Nephron progenitor cell (in vitro differentiated cells): ENCODE measurements around the gene DNAJC28.

Source experiments
- DNase-seq: peaks from one replicate; pipeline ENCODE4 v3.0.0; 2021
- H3K27ac Mint-ChIP-seq: 2 replicates; pipeline ENCODE4 v1.8.0; 2021; ENCODE audit warnings: mild to moderate bottlenecking, moderate library complexity, mixed read lengths
- H3K27me3 Mint-ChIP-seq: 2 replicates; pipeline ENCODE4 v1.8.0; 2021; ENCODE audit warnings: mild to moderate bottlenecking, low read depth, mixed read lengths; ENCODE audit not compliant: poor library complexity
- H3K36me3 Mint-ChIP-seq: 2 replicates; pipeline ENCODE4 v1.8.0; 2021; ENCODE audit warnings: low read depth, mixed read lengths
- H3K4me1 Mint-ChIP-seq: 2 replicates; pipeline ENCODE4 v1.8.0; 2021; ENCODE audit warnings: mixed read lengths
- H3K4me3 Mint-ChIP-seq: 2 replicates; pipeline ENCODE4 v1.8.0; 2021; ENCODE audit warnings: mild to moderate bottlenecking, moderate library complexity, mixed read lengths
- H3K9me3 Mint-ChIP-seq: 2 replicates; pipeline ENCODE4 v1.8.0; 2021; ENCODE audit warnings: mild to moderate bottlenecking, moderate library complexity, mixed read lengths
- CTCF ChIP-seq: fragments of 200-600 bp; sonication (generic); IDR thresholded peaks from 2 replicates; pipeline ENCODE4 v1.5.0; 2021; ENCODE audit warnings: antibody characterized with exemption

Gene DNAJC28

GRCh38 chr21:33491373-33492102 lies at the start of gene DNAJC28:
TSS of gene DNAJC28 (minus strand) at chr21:33491716. CDS start at chr21:33489393, 2,323 bp downstream.
- H3K4me1 Mint-ChIP-seq = peaks cover 14% of the 10 kb centered on the region
- TF ChIP-seq CTCF = no peak
- H3K27me3 Mint-ChIP-seq = peaks cover 7% of the 10 kb centered on the region
- peak; percentile 97 for DNase-seq
- peak within 1 kb of the TSS; percentile 94 for H3K4me3 Mint-ChIP-seq
- no peak within 1 kb of the TSS for H3K27ac Mint-ChIP-seq
- no peaks in the 10 kb centered on the region for H3K9me3 Mint-ChIP-seq
- H3K36me3 Mint-ChIP-seq = peaks cover 13% of the 10 kb centered on the region

DNA sequence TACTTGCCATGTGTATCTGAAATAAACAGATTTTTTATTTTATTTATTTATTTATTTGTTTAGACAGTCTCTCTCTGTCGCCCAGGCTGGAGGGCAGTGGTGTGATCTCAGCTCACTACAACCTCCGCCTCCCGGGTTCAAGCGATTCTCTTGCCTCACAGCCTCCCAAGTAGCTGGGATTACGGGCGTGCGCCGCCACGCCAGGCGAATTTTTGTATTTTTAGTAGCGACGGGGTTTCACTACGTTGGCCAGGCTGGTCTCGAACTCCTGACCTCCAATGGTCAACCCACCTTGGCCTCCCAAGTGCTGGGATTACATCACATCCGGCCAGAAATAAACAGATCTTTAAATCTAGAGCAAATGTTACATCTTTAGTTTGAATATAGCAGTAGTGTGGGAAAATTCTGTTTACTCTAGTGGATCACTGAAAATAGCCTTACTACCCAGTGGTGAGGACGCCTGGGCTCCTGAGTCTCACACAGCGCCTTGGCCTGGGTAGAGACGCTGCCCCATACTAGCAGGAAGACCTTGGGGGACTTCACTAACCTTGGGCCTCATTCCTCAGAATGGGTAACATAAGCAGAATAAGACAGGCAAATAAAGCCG lies 49.7 kb upstream of the DNAJC28 start:
- no peak for TF ChIP-seq CTCF
- no peak for DNase-seq

DNA sequence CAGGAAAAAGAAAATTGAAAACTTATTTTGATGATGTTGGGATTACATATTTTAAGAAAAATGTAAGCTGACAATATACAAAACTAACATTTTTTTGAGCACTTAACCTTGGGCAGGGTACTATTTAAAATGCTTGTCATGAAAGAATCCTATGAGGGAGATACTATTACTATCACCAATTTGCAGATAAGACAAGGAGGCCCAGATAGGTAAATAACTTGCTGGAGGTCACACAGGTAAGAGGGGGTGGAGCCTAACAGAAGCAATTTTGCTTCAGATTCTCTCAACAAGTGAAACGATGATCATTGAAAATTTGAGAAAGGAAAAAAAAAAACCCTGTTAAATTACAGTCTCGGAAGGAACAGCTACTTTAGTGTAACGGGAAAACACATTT lies 49.2 kb upstream of the DNAJC28 start:
- H3K27ac Mint-ChIP-seq = no peak overlapping the region
- no peaks in the 10 kb centered on the region for H3K27me3 Mint-ChIP-seq
- H3K4me1 Mint-ChIP-seq = peaks cover 39% of the 10 kb centered on the region
- peak overlapping the region; percentile 97 for H3K4me3 Mint-ChIP-seq
- no peak for DNase-seq
- no peak for TF ChIP-seq CTCF
- peaks cover 2% of the 10 kb centered on the region for H3K9me3 Mint-ChIP-seq
- peaks cover 42% of the 10 kb centered on the region for H3K36me3 Mint-ChIP-seq

More for the DNA sequence above, 49.7 kb upstream of the DNAJC28 start:
- no peaks in the 10 kb centered on the region for H3K27me3 Mint-ChIP-seq
- H3K9me3 Mint-ChIP-seq = peaks cover 7% of the 10 kb centered on the region
- H3K36me3 Mint-ChIP-seq = peaks cover 42% of the 10 kb centered on the region
- H3K4me3 Mint-ChIP-seq = peak overlapping the region; percentile 97
- H3K27ac Mint-ChIP-seq = peak overlapping the region; percentile 100
- H3K4me1 Mint-ChIP-seq = peaks cover 43% of the 10 kb centered on the region

- H3K36me3 Mint-ChIP-seq = peaks cover 48% of the 10 kb centered on the region
- H3K27me3 Mint-ChIP-seq = no peaks in the 10 kb centered on the region
- no peak for DNase-seq
- no peaks in the 10 kb centered on the region for H3K9me3 Mint-ChIP-seq
- H3K27ac Mint-ChIP-seq = no peak overlapping the region
- TF ChIP-seq CTCF = no peak
- peak overlapping the region; percentile 36 for H3K4me3 Mint-ChIP-seq
- peaks cover 29% of the 10 kb centered on the region for H3K4me1 Mint-ChIP-seq
Observed at GRCh38 chr21:33539616-33540015, 48.1 kb upstream of the DNAJC28 start.

DNA sequence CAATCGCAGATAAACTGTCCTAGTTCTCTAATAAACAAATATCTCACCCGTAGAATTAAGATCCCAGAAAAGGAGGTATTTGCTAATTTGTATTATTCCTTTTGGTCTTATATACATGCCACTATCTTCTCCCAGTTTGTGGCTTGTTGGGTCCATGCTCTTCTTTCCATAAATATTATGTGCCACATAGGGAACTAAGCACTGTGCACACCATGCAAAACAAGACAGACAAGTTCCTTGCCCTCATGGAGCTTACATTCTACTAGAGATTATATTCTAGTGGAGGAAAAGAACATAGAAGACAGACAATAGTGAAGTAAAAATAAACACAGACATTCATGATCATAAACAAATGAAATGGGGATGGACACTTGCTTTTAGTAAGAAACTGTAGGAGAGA lies 45.7 kb upstream of the DNAJC28 start:
- TF ChIP-seq CTCF = no peak
- Mint-ChIP-seq H3K4me3 (no peak overlapping the region), H3K4me1 (peaks cover 19% of the 10 kb centered on the region), H3K27me3 (no peaks in the 10 kb centered on the region), H3K9me3 (no peaks in the 10 kb centered on the region), H3K36me3 (peaks cover 66% of the 10 kb centered on the region), H3K27ac (no peak overlapping the region)
- DNase-seq = no peak
